Sigmoid colon (tissue), 7 donors: ENCODE data around the gene HK3. TPM values are rescaled to one million over a fixed set of nuclear protein-coding genes. Genes with fewer than 3 reads are reported as not detected.

Experiments used
- DNase-seq: peaks from one replicate; pipeline ENCODE4 v3.0.0-alpha.2; 2019
- H3K27ac ChIP-seq, 4 donors: fragments of 200-600 bp; sonication (generic); one replicate each; pipeline ENCODE4 v1.5.1; 2016 to 2019; ENCODE audit warnings: mild to moderate bottlenecking in 1 of 4
- H3K27me3 ChIP-seq, 3 donors: fragments of 200-600 bp; sonication (generic); one replicate each; pipeline ENCODE4 v1.5.1; 2019; ENCODE audit warnings: mild to moderate bottlenecking in 1 of 3
- H3K36me3 ChIP-seq, 4 donors: fragments of 200-600 bp; sonication (generic); one replicate each; pipeline ENCODE4 v1.5.1; 2016 to 2019
- H3K4me1 ChIP-seq, 4 donors: fragments of 200-600 bp; sonication (generic); one replicate each; pipeline ENCODE4 v1.5.1; 2017 to 2019
- H3K4me3 ChIP-seq, 4 donors: fragments of 200-600 bp; sonication (generic); one replicate each; pipeline ENCODE4 v1.5.1; 2017 to 2019; ENCODE audit warnings: mild to moderate bottlenecking in 2 of 4, moderate library complexity in 1 of 4
- H3K9me3 ChIP-seq, 4 donors: fragments of 200-600 bp in 3 of 4; sonication (generic) in 3 of 4; one replicate each; pipeline versions ENCODE4 v1.5.1 to v1.6.1; 2013 to 2019
- EP300 ChIP-seq, 4 donors: sonication (generic); formaldehyde crosslinking; IDR thresholded peaks; one replicate each; pipeline ENCODE4 v1.6.1; 2017; ENCODE audit warnings: antibody characterized with exemption in 4 of 4
- POLR2A ChIP-seq, 2 donors: fragments of 450-650 bp; IDR thresholded peaks; one replicate each; pipeline ENCODE4 v1.6.1; 2016; ENCODE audit warnings: antibody characterized with exemption in 2 of 2, mild to moderate bottlenecking in 2 of 2, moderate library complexity in 2 of 2
- POLR2AphosphoS5 ChIP-seq, 4 donors: sonication (generic); formaldehyde crosslinking; IDR thresholded peaks; one replicate each; pipeline ENCODE4 v1.6.1; 2017; ENCODE audit warnings: antibody characterized with exemption in 4 of 4
- WGBS, 2 donors: extraction: QIAGEN DNeasy Blood & Tissue Kit; methylation state at CpG; one replicate each; pipeline ENCODE4 v1.1.7; 2013; 5-methylcytosine and 5-hydroxymethylcytosine counted together
- intact Hi-C: fragments of 100-400 bp; cut with DNase I; formaldehyde crosslinking; loops from one replicate; pipeline ENCODE4 v1.15.1; 2023
- polyA plus RNA-seq, 3 donors: library from polyadenylated mRNA; stranded (reverse); fragments of 200-250 nt; gene quantifications; one replicate each; pipeline ENCODE4 v1.2.3, GENCODE V29; 2013
- total RNA-seq, 4 donors: library from RNA; depleted of rRNA; stranded (reverse); fragments of >200 nt; gene quantifications; one replicate each; pipeline ENCODE4 v1.1.0, GENCODE V29; 2016
- TF ChIP-seq, protein P1 (sequence below), 4 experiments: fragments of 450-650 bp in 3 of 4; fragments of 200-600 bp in 1 of 4; IDR thresholded peaks; one replicate each; pipeline ENCODE4 v1.5.1; 2016 to 2019; ENCODE audit warnings: antibody characterized with exemption in 4 of 4, mild to moderate bottlenecking in 3 of 4, moderate library complexity in 2 of 4
- donor health status: healthy with polysubstance abuse.
- donor health status: Bipolar disorder and iron deficiency.
- donor health status: healthy.

The HK3 gene
- total and polyA plus RNA-seq, 7 donors = 1.8 to 12.8 (median 8.6) TPM

DNA sequence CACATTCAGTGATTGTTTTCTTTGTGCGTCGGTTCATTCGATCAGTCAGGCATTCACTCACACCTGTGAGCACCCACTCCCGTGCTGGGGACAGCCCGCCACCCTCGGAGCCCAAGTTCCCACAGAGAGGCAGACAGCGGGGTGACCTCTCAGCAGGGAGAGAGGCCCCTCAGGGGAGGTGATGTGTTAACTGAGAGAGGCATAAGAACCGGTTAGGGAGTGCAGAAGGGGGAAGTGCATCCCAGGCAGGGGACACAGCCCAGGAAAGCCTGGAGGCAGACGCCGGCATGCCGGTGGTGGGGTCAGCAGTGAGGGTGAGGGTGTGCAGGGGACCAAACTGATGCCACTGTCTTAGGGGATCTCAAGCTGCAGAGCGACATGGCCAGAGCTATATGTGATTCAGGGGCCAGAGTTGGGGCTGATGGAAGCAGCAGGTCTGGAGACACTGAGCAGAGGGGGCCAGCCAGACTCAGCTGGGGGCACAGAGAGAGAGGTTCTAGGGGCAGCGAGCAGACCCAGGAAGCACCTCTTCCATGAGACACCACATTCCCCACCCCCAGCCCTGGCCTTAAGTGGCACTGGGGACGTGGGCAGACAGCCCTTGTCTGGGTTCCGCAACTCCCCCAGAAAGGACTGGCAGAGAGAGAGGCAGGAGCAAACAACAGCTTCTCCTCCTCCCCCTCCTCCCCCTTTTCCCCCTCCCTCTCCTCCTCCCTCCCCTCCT lies 35.9 kb downstream of the HK3 start:
- H3K36me3 ChIP-seq = no peaks in the 10 kb centered on the region
- H3K4me3 ChIP-seq = no peak overlapping the region
- intact Hi-C loops = no loop called here
- 21 to 24% methylated on average over 15 of the region's 15 CpGs for WGBS, 2 donors
- no peaks in the 10 kb centered on the region for H3K9me3 ChIP-seq
- DNase-seq = no peak
- TF ChIP-seq POLR2AphosphoS5 (IDR thresholded peaks at IDR 0.05) (no peak), EP300 (IDR thresholded peaks at IDR 0.05) (no peak), POLR2A (IDR thresholded peaks at IDR 0.05) (no peak)
- TF ChIP-seq, protein P1, sequence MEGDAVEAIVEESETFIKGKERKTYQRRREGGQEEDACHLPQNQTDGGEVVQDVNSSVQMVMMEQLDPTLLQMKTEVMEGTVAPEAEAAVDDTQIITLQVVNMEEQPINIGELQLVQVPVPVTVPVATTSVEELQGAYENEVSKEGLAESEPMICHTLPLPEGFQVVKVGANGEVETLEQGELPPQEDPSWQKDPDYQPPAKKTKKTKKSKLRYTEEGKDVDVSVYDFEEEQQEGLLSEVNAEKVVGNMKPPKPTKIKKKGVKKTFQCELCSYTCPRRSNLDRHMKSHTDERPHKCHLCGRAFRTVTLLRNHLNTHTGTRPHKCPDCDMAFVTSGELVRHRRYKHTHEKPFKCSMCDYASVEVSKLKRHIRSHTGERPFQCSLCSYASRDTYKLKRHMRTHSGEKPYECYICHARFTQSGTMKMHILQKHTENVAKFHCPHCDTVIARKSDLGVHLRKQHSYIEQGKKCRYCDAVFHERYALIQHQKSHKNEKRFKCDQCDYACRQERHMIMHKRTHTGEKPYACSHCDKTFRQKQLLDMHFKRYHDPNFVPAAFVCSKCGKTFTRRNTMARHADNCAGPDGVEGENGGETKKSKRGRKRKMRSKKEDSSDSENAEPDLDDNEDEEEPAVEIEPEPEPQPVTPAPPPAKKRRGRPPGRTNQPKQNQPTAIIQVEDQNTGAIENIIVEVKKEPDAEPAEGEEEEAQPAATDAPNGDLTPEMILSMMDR (IDR thresholded peaks at IDR 0.05) = no peak
- H3K4me1 ChIP-seq = no peaks in the 10 kb centered on the region
- peaks cover 7 to 75% (median 31%) of the 10 kb centered on the region in 3 donors for H3K27me3 ChIP-seq
- H3K27ac ChIP-seq = no peak overlapping the region

DNA sequence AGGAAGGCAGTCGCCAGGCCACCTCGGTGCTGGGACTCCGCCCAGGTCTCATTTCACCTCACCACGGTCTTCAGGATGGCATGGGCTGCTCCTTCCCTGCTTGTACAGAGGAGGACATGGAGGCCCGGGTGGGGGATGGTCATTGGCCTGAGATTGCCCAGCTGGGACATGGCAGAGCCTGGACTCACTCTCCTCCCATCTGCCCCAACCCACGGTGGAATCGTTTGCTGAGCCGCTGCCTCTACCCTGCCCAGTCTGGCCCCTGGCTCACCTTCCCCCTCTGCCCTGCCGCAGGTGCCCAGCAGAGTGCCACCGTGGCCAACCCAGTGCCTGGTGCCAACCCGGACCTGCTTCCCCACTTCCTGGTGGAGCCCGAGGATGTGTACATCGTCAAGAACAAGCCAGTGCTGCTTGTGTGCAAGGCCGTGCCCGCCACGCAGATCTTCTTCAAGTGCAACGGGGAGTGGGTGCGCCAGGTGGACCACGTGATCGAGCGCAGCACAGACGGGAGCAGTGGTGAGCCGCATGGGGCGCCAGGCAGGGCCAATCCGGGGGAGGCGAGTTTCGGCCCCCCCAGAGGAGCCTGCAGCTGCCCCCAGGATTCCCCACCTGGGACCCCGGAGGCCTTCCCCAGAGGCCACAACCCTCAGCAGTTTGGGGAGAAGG lies 36.7 kb downstream of the HK3 start:
- intact Hi-C loops = no loop called here
- no peak overlapping the region for H3K4me3 ChIP-seq
- DNase-seq = no peak
- H3K4me1 ChIP-seq = no peaks in the 10 kb centered on the region
- no peak for TF ChIP-seq POLR2AphosphoS5 (IDR thresholded peaks at IDR 0.05)
- TF ChIP-seq EP300 (IDR thresholded peaks at IDR 0.05) = no peak
- TF ChIP-seq, protein P1 (IDR thresholded peaks at IDR 0.05) = no peak
- TF ChIP-seq POLR2A (IDR thresholded peaks at IDR 0.05) = no peak
- WGBS, 2 donors = 46 to 63% methylated on average over 28 of the region's 28 CpGs
- no peaks in the 10 kb centered on the region for H3K36me3 ChIP-seq
- H3K27ac ChIP-seq = no peak overlapping the region
- peaks cover 7 to 71% (median 31%) of the 10 kb centered on the region in 3 donors for H3K27me3 ChIP-seq
- no peaks in the 10 kb centered on the region for H3K9me3 ChIP-seq

DNA sequence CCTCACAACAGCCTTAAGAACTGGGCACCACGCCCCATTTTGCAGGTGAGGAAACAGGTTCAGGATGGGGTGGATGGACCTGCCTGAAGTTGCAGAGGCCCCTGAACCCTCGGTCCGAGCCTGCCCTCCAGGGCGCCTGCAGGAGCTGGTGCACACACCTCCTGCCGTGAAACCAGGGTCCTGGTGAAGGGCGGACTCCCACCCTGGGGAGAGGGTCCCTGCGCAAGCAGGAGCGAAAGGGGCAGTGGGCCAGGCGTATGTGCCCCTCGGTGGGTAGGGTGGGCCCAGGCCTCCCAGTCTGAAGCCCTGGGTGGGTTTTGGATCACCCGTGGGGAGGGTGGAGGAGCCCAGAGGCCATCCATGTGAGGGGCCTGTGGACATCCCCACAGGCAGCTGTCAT lies 37.9 kb downstream of the HK3 start:
- no peak for DNase-seq
- H3K4me1 ChIP-seq = no peaks in the 10 kb centered on the region
- no peaks in the 10 kb centered on the region for H3K9me3 ChIP-seq
- H3K36me3 ChIP-seq = no peaks in the 10 kb centered on the region
- 87 to 88% methylated on average over 11 of the region's 11 CpGs for WGBS, 2 donors
- TF ChIP-seq EP300 (IDR thresholded peaks at IDR 0.05) (no peak), POLR2AphosphoS5 (IDR thresholded peaks at IDR 0.05) (no peak), POLR2A (IDR thresholded peaks at IDR 0.05) (no peak)
- TF ChIP-seq, protein P1 (IDR thresholded peaks at IDR 0.05) = no peak
- no peak overlapping the region for H3K27ac ChIP-seq
- peaks cover 7 to 59% (median 27%) of the 10 kb centered on the region in 3 donors for H3K27me3 ChIP-seq
- no peak overlapping the region for H3K4me3 ChIP-seq
- intact Hi-C loops = no loop called here

DNA sequence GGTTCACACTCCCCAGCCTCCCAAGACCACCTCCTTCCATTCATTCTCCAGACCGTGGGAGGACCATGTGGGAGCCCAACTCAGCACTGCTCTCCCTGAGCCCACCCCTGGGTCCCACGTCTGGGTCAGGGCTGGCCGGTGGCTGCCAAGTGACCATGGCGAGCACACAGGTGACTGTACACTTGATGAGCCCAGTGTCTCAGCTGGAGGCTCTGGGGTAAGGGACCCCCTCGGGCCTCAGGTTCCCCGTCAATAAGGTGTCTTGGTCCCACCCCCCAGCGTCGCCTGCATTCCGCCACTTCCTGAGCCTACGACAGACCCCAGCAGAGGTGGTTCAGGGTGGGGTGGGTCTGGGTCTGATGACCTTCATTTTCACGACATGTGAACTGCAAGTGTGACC lies 38.8 kb downstream of the HK3 start:
- peaks cover 7 to 59% (median 24%) of the 10 kb centered on the region in 3 donors for H3K27me3 ChIP-seq
- DNase-seq = no peak
- 67 to 75% methylated on average over 11 of the region's 11 CpGs for WGBS, 2 donors

More for the DNA sequence above, 38.8 kb downstream of the HK3 start:
- H3K4me3 ChIP-seq = no peak overlapping the region
- H3K36me3 ChIP-seq = no peaks in the 10 kb centered on the region
- H3K9me3 ChIP-seq = no peaks in the 10 kb centered on the region
- H3K4me1 ChIP-seq = no peaks in the 10 kb centered on the region
- intact Hi-C loops = no loop called here
- no peak overlapping the region for H3K27ac ChIP-seq
- no peak for TF ChIP-seq POLR2AphosphoS5 (IDR thresholded peaks at IDR 0.05)
- TF ChIP-seq, protein P1 (IDR thresholded peaks at IDR 0.05) = no peak
- TF ChIP-seq POLR2A (IDR thresholded peaks at IDR 0.05) = no peak
- TF ChIP-seq EP300 (IDR thresholded peaks at IDR 0.05) = no peak
